Fibroblast of lung (primary cell): Measurements from ENCODE around the gene NUMBL. TPM values are rescaled to one million over a fixed set of nuclear protein-coding genes. Genes with fewer than 3 reads are reported as not detected.

Experiments used
- DNase-seq, 2 donors: peaks; one replicate each; pipeline versions ENCODE4 v3.0.0 to v3.0.0-alpha.2; 2010; ENCODE audit warnings: low read depth in 2 of 2
- H2AFZ ChIP-seq: 2 replicates; pipeline ENCODE4 v1.5.1; 2012; ENCODE audit warnings: low read length, control low read depth, inconsistent platforms
- H3K27ac ChIP-seq: 2 replicates; pipeline ENCODE4 v1.5.1; 2011; ENCODE audit warnings: low read length, control low read depth; ENCODE audit not compliant: insufficient read depth
- H3K27me3 ChIP-seq: 2 replicates; pipeline ENCODE4 v1.5.1; 2011; ENCODE audit warnings: mild to moderate bottlenecking, low read length; ENCODE audit not compliant: control insufficient read depth, insufficient read depth
- H3K36me3 ChIP-seq: 2 replicates; pipeline ENCODE4 v1.5.1; 2011; ENCODE audit warnings: low read length; ENCODE audit not compliant: control insufficient read depth, insufficient read depth
- H3K4me1 ChIP-seq: 2 replicates; pipeline ENCODE4 v1.5.1; 2011; ENCODE audit warnings: low read length; ENCODE audit not compliant: control insufficient read depth, insufficient read depth; ENCODE audit errors: extremely low read depth
- H3K4me2 ChIP-seq: 2 replicates; pipeline ENCODE4 v1.5.1; 2011; ENCODE audit warnings: low read length, control low read depth; ENCODE audit not compliant: insufficient read depth; ENCODE audit errors: extremely low read depth
- H3K4me3 ChIP-seq, 4 experiments: fragments of 200-600 bp in 1 of 4; sonication (generic) in 1 of 4; replicated peaks in 1 of 4; 2 replicates each; pipeline ENCODE4 v1.5.1; 2011 to 2016; ENCODE audit warnings: low read length in 4 of 4, low read depth in 3 of 4, mild to moderate bottlenecking in 3 of 4, control low read depth in 2 of 4, inconsistent platforms in 1 of 4, mixed read lengths in 1 of 4; ENCODE audit not compliant: insufficient read depth in 1 of 4; ENCODE audit errors: control extremely low read depth in 1 of 4
- H3K79me2 ChIP-seq: 2 replicates; pipeline ENCODE4 v1.5.1; 2012; ENCODE audit warnings: mild to moderate bottlenecking, low read length, inconsistent platforms; ENCODE audit not compliant: control insufficient read depth, insufficient read depth
- H3K9ac ChIP-seq: 2 replicates; pipeline ENCODE4 v1.5.1; 2011; ENCODE audit warnings: mild to moderate bottlenecking, low read length, control low read depth; ENCODE audit not compliant: insufficient read depth
- H3K9me3 ChIP-seq: 2 replicates; pipeline ENCODE4 v1.5.1; 2012; ENCODE audit warnings: low read depth, low read length; ENCODE audit not compliant: control insufficient read depth, insufficient read depth
- H4K20me1 ChIP-seq: 2 replicates; pipeline ENCODE4 v1.5.1; 2011; ENCODE audit warnings: low read length; ENCODE audit not compliant: control insufficient read depth, insufficient read depth; ENCODE audit errors: extremely low read depth
- EZH2 ChIP-seq: IDR thresholded peaks from 2 replicates; pipeline ENCODE4 v1.5.1; 2012; ENCODE audit warnings: low read length, control low read depth, mild to moderate bottlenecking; ENCODE audit errors: missing control alignments
- polyA plus RNA-seq, 2 donors: library from polyadenylated mRNA; depleted of rRNA in 1 of 2; stranded (reverse) in 1 of 2; unstranded in 1 of 2; fragments of >200 nt; gene quantifications; 2 replicates each; pipeline ENCODE4 v1.2.1, GENCODE V29; 2011 to 2012; ENCODE audit warnings: missing spikeins in 1 of 2
- total RNA-seq: library from RNA; depleted of rRNA; stranded (reverse); fragments of >200 nt; gene quantifications from 2 replicates; pipeline ENCODE4 v1.2.1, GENCODE V29; 2014
- TF ChIP-seq, protein P1 (sequence below), 2 donors: IDR thresholded peaks in 1 of 2; conservative IDR thresholded peaks in 1 of 2; 1 replicate in 1 of 2; 2 replicates in 1 of 2; pipeline ENCODE4 v1.5.1; 2011 to 2012; ENCODE audit warnings: low read length in 2 of 2, control low read depth in 1 of 2, inconsistent platforms in 1 of 2, low read depth in 1 of 2, mild to moderate bottlenecking in 1 of 2

Gene NUMBL
- total and polyA plus RNA-seq, 2 donors (not counting 1 experiment from before 2014, with no cell fraction given), result 28.2 to 33.4 TPM

DNA sequence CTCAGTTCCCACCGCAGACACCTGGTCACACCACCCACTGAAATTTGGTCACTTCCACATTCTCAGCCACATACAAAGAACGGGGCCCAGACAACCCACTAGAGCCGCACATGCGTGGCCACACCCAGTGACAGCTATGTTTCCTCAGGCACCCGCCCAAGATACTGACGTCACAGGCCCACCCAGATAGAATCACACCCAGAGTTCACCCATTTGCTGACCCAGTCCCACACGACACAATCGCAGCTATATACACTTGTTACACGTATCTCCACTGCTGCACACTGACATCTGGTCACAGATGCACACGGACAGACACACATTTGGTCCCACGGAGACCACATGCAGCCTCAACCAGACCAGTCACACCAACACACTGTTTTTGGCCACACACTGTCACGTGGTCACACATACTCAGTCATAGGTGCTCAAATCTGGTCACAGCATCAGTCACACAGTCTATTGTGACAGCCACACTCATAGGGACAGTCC lies 2.9 kb downstream of the NUMBL start:
- peaks cover 34% of the 10 kb centered on the region for H3K79me2 ChIP-seq
- H3K4me2 ChIP-seq, result peak overlapping the region; percentile 98
- H3K9ac ChIP-seq, result peak overlapping the region; percentile 44
- H3K9me3 ChIP-seq, result no peaks in the 10 kb centered on the region
- H3K4me3 ChIP-seq, result peak overlapping the region; percentile 52 to 98 (median 84)
- H3K36me3 ChIP-seq, result peaks cover 32% of the 10 kb centered on the region
- H3K4me1 ChIP-seq, result peaks cover 24% of the 10 kb centered on the region
- peak overlapping the region; percentile 87 for H3K27ac ChIP-seq
- TF ChIP-seq EZH2, result no peak
- TF ChIP-seq, protein P1, sequence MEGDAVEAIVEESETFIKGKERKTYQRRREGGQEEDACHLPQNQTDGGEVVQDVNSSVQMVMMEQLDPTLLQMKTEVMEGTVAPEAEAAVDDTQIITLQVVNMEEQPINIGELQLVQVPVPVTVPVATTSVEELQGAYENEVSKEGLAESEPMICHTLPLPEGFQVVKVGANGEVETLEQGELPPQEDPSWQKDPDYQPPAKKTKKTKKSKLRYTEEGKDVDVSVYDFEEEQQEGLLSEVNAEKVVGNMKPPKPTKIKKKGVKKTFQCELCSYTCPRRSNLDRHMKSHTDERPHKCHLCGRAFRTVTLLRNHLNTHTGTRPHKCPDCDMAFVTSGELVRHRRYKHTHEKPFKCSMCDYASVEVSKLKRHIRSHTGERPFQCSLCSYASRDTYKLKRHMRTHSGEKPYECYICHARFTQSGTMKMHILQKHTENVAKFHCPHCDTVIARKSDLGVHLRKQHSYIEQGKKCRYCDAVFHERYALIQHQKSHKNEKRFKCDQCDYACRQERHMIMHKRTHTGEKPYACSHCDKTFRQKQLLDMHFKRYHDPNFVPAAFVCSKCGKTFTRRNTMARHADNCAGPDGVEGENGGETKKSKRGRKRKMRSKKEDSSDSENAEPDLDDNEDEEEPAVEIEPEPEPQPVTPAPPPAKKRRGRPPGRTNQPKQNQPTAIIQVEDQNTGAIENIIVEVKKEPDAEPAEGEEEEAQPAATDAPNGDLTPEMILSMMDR (conservative IDR thresholded peaks at IDR 0.05 in 1 of 2, IDR thresholded peaks at IDR 0.05 in 1 of 2; ENCODE audit: low read depth in 1 of 2, low read length in 2 of 2), result no peak
- peak; percentile 80 to 96 for DNase-seq
- H3K27me3 ChIP-seq, result no peaks in the 10 kb centered on the region
- no peak overlapping the region for H2AFZ ChIP-seq
- peaks cover 4% of the 10 kb centered on the region for H4K20me1 ChIP-seq

DNA sequence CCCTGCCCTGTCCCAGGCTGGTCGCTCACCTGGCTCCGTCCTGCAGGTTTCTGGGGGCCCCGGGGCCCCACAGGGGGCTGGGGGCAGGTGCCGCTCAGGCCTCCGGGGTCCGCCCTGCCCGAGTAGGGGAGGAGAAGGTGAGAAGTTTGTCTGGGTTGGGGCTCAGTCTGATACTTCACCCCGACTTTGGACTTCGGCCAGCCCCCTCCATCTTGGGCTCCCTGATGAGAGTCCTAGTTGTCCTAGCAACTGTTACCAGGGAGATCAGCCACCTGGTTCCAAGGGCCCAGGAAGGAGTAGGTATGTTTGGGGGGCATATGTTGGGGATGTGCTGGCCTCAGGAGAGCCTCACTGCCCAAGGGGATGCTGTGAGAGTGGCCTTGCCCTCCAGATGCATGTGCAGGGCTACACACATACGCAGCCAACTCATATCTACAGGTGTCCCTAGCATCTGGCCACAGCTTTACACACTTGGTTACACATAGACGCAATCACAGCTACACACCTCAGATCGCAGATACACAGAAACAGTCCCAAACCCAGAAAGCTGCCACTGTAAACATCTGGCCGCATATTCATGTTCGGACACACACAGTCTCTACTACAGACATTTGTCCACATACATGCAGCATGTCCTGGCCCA lies 3.4 kb downstream of the NUMBL start:
- TF ChIP-seq, protein P1 (conservative IDR thresholded peaks at IDR 0.05 in 1 of 2, IDR thresholded peaks at IDR 0.05 in 1 of 2; ENCODE audit: low read depth in 1 of 2, low read length in 2 of 2), result no peak
- TF ChIP-seq EZH2, result no peak
- Histone ChIP-seq H3K9ac (no peak overlapping the region), H3K27ac (peak overlapping the region; percentile 87), H3K4me3 (peak overlapping the region in 2 of 4 experiments; percentile 96 to 98), H3K36me3 (peaks cover 36% of the 10 kb centered on the region), H2AFZ (no peak overlapping the region), H3K27me3 (no peaks in the 10 kb centered on the region), H4K20me1 (peaks cover 4% of the 10 kb centered on the region), H3K9me3 (no peaks in the 10 kb centered on the region), H3K4me2 (peak overlapping the region; percentile 61), H3K79me2 (peaks cover 34% of the 10 kb centered on the region), H3K4me1 (peaks cover 24% of the 10 kb centered on the region)
- DNase-seq, result no peak

DNA sequence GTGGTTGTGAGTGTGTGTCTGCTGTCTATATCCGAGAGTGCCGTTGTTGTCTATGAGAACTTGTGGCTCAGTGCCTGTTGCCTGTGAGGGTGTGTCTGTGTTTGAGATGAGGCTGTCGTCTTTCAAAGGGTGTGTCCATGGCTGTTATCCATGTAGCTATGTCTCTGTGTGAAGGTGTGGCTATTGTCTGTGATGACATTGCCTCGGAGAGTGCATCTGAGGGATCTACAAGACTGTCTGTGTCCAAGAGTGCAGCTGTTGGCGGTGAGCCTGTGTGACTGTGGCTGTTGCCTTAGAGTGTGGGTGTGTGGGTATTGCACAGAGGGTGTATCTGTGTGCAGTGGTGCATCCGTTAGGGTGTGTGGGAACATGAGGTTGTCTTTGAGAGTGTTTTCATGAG lies 4.9 kb downstream of the NUMBL start:
- no peaks in the 10 kb centered on the region for H3K27me3 ChIP-seq
- H2AFZ ChIP-seq, result no peak overlapping the region
- no peak overlapping the region for H3K4me2 ChIP-seq
- peaks cover 42% of the 10 kb centered on the region for H3K36me3 ChIP-seq
- H3K9ac ChIP-seq, result no peak overlapping the region
- no peak overlapping the region for H3K27ac ChIP-seq
- DNase-seq, result no peak
- H3K9me3 ChIP-seq, result no peaks in the 10 kb centered on the region
- peaks cover 13% of the 10 kb centered on the region for H3K4me1 ChIP-seq
- peaks cover 4% of the 10 kb centered on the region for H4K20me1 ChIP-seq
- H3K4me3 ChIP-seq, result no peak overlapping the region
- H3K79me2 ChIP-seq, result peaks cover 34% of the 10 kb centered on the region
- no peak for TF ChIP-seq EZH2
- TF ChIP-seq, protein P1 (conservative IDR thresholded peaks at IDR 0.05 in 1 of 2, IDR thresholded peaks at IDR 0.05 in 1 of 2; ENCODE audit: low read depth in 1 of 2, low read length in 2 of 2), result no peak
